GM12874 (cell line): ENCODE measurements around the gene CACNB3.

Experiments
- CTCF ChIP-seq: IDR thresholded peaks from 2 replicates; pipeline ENCODE4 v1.5.1; 2011; ENCODE audit warnings: low read depth, mild to moderate bottlenecking, control low read depth, low read length, moderate library complexity; ENCODE audit not compliant: insufficient read depth

The CACNB3 gene

GRCh38 chr12:48803675-48804074, 14.6 kb upstream of the CACNB3 start:
- TF ChIP-seq CTCF: no peak

GRCh38 chr12:48807981-48808380, 10.3 kb upstream of the CACNB3 start:
- no peak for TF ChIP-seq CTCF

GRCh38 chr12:48810903-48811431, 7.3 kb upstream of the CACNB3 start:
- no peak for TF ChIP-seq CTCF

- TF ChIP-seq CTCF: no peak
These were observed 6.7 kb upstream of the CACNB3 start for GRCh38 chr12:48811437-48812090.

GRCh38 chr12:48812389-48812788, 5.9 kb upstream of the CACNB3 start:
- no peak for TF ChIP-seq CTCF

- TF ChIP-seq CTCF: no peak
These were observed 4.6 kb upstream of the CACNB3 start for GRCh38 chr12:48813465-48814261.

- TF ChIP-seq CTCF: peak; percentile 100
These were observed 3.8 kb upstream of the CACNB3 start for GRCh38 chr12:48814262-48815125.
